HepG2 (cell line): ENCODE measurements around the gene TMEM9. TPM values are rescaled to one million over a fixed set of nuclear protein-coding genes. Genes with fewer than 3 reads are reported as not detected.

Experiments used
- ATAC-seq: fragments of 200-7000 bp; cut with Tn5 transposase; 3 replicates; pipeline ENCODE4 v1.9.1; 2020; ENCODE audit warnings: mild to moderate bottlenecking, moderate library complexity
- BruUV-seq: library from RNA; stranded (reverse); fragments of 400-500 nt; replicated peaks from 2 replicates; lab custom pipeline; 2021; lab: Mats Ljungman, UMichigan
- CTCF ChIA-PET: fragments of 300-600 bp; formaldehyde crosslinking; extraction: SDS; loops from one replicate; lab custom pipeline; 2021; ENCODE audit warnings: low total read pairs, inconsistent platforms, low intra/inter-chr PET ratio; lab: Yijun Ruan, JAX
- POLR2A ChIA-PET: fragments of 350-600 bp; sonication (Branson Sonifier 250); formaldehyde crosslinking; loops from one replicate; lab custom pipeline; 2020; ENCODE audit warnings: antibody characterized with exemption, inconsistent platforms; lab: Yijun Ruan, JAX
- DNase-seq: peaks from one replicate; pipeline ENCODE4 v3.0.0-alpha.2; 2015; ENCODE audit warnings: low spot score
- FAIRE-seq: peaks from 3 replicates; lab custom pipeline; 2011; peaks lifted over from hg19 to GRCh38; lab: Jason Lieb, UNC
- H2AFZ ChIP-seq: one replicate; pipeline ENCODE4 v1.6.1; 2011; ENCODE audit warnings: low read length, inconsistent platforms
- H3K27ac ChIP-seq: fragments of 300-600 bp; 3 replicates; pipeline ENCODE4 v1.8.0; 2011; ENCODE audit warnings: mixed run types, mild to moderate bottlenecking, mixed read lengths, low read length, inconsistent platforms; ENCODE audit not compliant: insufficient read depth; ENCODE audit errors: extremely low read length
- H3K27me3 ChIP-seq, 2 experiments: fragments of 200-600 bp in 1 of 2; 2 replicates in 1 of 2; 3 replicates in 1 of 2; pipeline versions ENCODE4 v1.6.0 to v1.8.0; 2011; ENCODE audit warnings: low read length in 2 of 2, mild to moderate bottlenecking in 2 of 2, moderate library complexity in 2 of 2, inconsistent platforms in 1 of 2; ENCODE audit not compliant: insufficient read depth in 2 of 2, control insufficient read depth in 1 of 2
- H3K36me3 ChIP-seq, 2 experiments: fragments of 200-600 bp in 1 of 2; replicated peaks in 1 of 2; 2 replicates in 1 of 2; 3 replicates in 1 of 2; pipeline versions ENCODE4 v1.5.1 to v1.8.0; 2011; ENCODE audit warnings: low read length in 2 of 2, inconsistent platforms in 1 of 2; ENCODE audit not compliant: insufficient read depth in 2 of 2, control insufficient read depth in 1 of 2
- H3K4me1 ChIP-seq: 2 replicates; pipeline ENCODE4 v1.5.1; 2012; ENCODE audit warnings: low read length, inconsistent platforms; ENCODE audit not compliant: insufficient read depth
- H3K4me2 ChIP-seq: 2 replicates; pipeline ENCODE4 v1.6.0; 2011; ENCODE audit warnings: low read depth, low read length, inconsistent platforms
- H3K4me3 ChIP-seq, 3 experiments: fragments of 200-600 bp in 1 of 3; sonication (generic), shearing (Covaris generic) in 1 of 3; replicated peaks in 1 of 3; 2 replicates each; pipeline ENCODE4 v1.5.1; 2011 to 2016; ENCODE audit warnings: low read length in 3 of 3, inconsistent platforms in 2 of 3, low read depth in 2 of 3, mild to moderate bottlenecking in 2 of 3, control low read depth in 1 of 3, mixed read lengths in 1 of 3; ENCODE audit not compliant: insufficient read depth in 1 of 3
- H3K79me2 ChIP-seq: one replicate; pipeline ENCODE4 v1.6.1; 2011; ENCODE audit warnings: low read length, inconsistent platforms; ENCODE audit not compliant: insufficient read depth
- H3K9ac ChIP-seq: 2 replicates; pipeline ENCODE4 v1.6.0; 2011; ENCODE audit warnings: mild to moderate bottlenecking, low read depth, low read length, inconsistent platforms; ENCODE audit not compliant: insufficient read depth
- H3K9me3 ChIP-seq: 2 replicates; pipeline ENCODE4 v1.5.1; 2012; ENCODE audit warnings: mild to moderate bottlenecking, low read length
- H4K20me1 ChIP-seq: 2 replicates; pipeline ENCODE4 v1.6.0; 2011; ENCODE audit warnings: inconsistent platforms, mild to moderate bottlenecking, low read length, moderate library complexity; ENCODE audit not compliant: insufficient read depth
- HMG20B ChIP-seq: conservative IDR thresholded peaks from 2 replicates; pipeline ENCODE4 v1.6.1; 2016; ENCODE audit warnings: missing genetic modification reagents, missing compliant biosample characterization
- KDM3A ChIP-seq: IDR thresholded peaks from 2 replicates; pipeline ENCODE4 v1.6.1; 2018; ENCODE audit warnings: low read depth, missing compliant biosample characterization
- MZF1 ChIP-seq: sonication (generic); formaldehyde crosslinking; IDR thresholded peaks from 2 replicates; pipeline ENCODE4 v1.8.1; 2023; ENCODE audit warnings: mild to moderate bottlenecking, missing genetic modification reagents, borderline replicate concordance
- NFE2 ChIP-seq: sonication (generic); formaldehyde crosslinking; IDR thresholded peaks from 2 replicates; pipeline ENCODE4 v1.4.0; 2020; ENCODE audit warnings: missing genetic modification reagents
- SIX1 ChIP-seq: sonication (generic); formaldehyde crosslinking; IDR thresholded peaks from 2 replicates; pipeline ENCODE4 v1.4.0; 2020; ENCODE audit warnings: missing genetic modification reagents, borderline replicate concordance
- SRF ChIP-seq: IDR thresholded peaks from 2 replicates; pipeline ENCODE4 v1.6.1; 2011; ENCODE audit warnings: mild to moderate bottlenecking, low read depth, low read length, moderate library complexity
- TBP ChIP-seq: sonication (generic); formaldehyde crosslinking; IDR thresholded peaks from 2 replicates; pipeline ENCODE4 v1.5.0; 2020; ENCODE audit warnings: missing genetic modification reagents
- ZBTB7B ChIP-seq: sonication (generic); formaldehyde crosslinking; IDR thresholded peaks from 2 replicates; pipeline ENCODE4 v1.4.0; 2020; ENCODE audit warnings: missing genetic modification reagents
- ZNF468 ChIP-seq: sonication (generic); formaldehyde crosslinking; IDR thresholded peaks from 2 replicates; pipeline ENCODE4 v1.8.0; 2022; ENCODE audit warnings: mild to moderate bottlenecking, moderate library complexity, missing genetic modification reagents
- WGBS: methylation state at CpG from one replicate; pipeline ENCODE4 v1.1.6; 2017; ENCODE audit warnings: low lambda C conversion rate; 5-methylcytosine and 5-hydroxymethylcytosine counted together
- in situ Hi-C: cut with HindIII; loops from 2 replicates; pipeline ENCODE4 v1.10.0; 2017; ENCODE audit warnings: low pct_unique_long_range_greater_than_20kb; ENCODE audit not compliant: extremely low pct_ligation_motif_present
- intact Hi-C: fragments of 100-400 bp; cut with micrococcal nuclease; formaldehyde crosslinking; loops from one replicate; pipeline ENCODE4 v1.10.0; 2022; ENCODE audit not compliant: unreplicated experiment
- polyA plus RNA-seq, 8 experiments: library from polyadenylated mRNA; depleted of rRNA in 3 of 8; stranded (reverse) in 7 of 8; unstranded in 1 of 8; fragments of >200 nt; fragmentation: Illumina TruSeq in 4 of 8; extraction: Trizol in 4 of 8; gene quantifications; 2 replicates each; pipeline versions ENCODE4 v1.2.1 to v1.2.3, GENCODE V29; 2011 to 2016; ENCODE audit warnings: low read depth in 4 of 8, missing spikeins in 1 of 8, mixed read lengths in 1 of 8; ENCODE audit not compliant: insufficient read depth in 1 of 8
- total RNA-seq, 5 experiments: library from RNA; depleted of rRNA; stranded (reverse); fragments of >200 nt; fragmentation: Illumina TruSeq; extraction: Trizol; gene quantifications; 2 replicates each; pipeline ENCODE4 v1.2.3, GENCODE V29; 2016; ENCODE audit warnings: low read depth in 1 of 5
- TF ChIP-seq, protein P1 (sequence below): sonication (generic); formaldehyde crosslinking; IDR thresholded peaks from 2 replicates; pipeline ENCODE4 v1.4.0; 2020; ENCODE audit warnings: missing genetic modification reagents, mild to moderate bottlenecking, borderline replicate concordance
- TF ChIP-seq, protein P2 (sequence below): sonication (generic); formaldehyde crosslinking; IDR thresholded peaks from 2 replicates; pipeline ENCODE4 v1.4.0; 2020; ENCODE audit warnings: missing genetic modification reagents
- TF ChIP-seq, protein P3 (sequence below): sonication (generic); formaldehyde crosslinking; conservative IDR thresholded peaks from 2 replicates; pipeline ENCODE4 v1.5.0; 2020; ENCODE audit warnings: missing genetic modification reagents

TMEM9 gene
- total and polyA plus RNA-seq, 2 of the 13 experiments (the other 11 are each of a cell fraction or from before 2014, with no cell fraction given), result 60.9 to 102 TPM

DNA sequence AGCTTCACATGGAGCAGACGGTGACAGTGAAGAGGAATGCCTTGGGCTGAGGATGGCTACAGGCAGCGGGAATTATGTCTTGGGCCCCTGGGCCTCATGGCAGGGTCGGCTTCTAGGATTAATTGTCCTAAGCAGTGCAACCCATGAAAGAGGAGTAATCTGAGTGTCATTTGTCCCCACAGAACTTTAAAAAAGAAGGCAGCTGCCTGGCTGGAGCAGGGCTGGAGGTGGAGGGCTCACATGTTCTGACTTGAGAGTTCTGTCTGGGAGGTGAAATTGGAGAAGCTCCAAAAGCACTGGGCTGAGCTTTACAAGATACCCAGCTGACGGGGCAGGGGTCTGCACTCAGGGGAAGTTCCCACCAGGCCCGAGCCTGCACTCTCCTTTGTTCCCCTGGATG, 64.7 kb downstream of the TMEM9 start:
- no peaks in the 10 kb centered on the region for H3K79me2 ChIP-seq
- no peak overlapping the region for H3K27ac ChIP-seq
- POLR2A ChIA-PET, result no interaction called here
- no peak for TF ChIP-seq NFE2
- TF ChIP-seq, protein P1, sequence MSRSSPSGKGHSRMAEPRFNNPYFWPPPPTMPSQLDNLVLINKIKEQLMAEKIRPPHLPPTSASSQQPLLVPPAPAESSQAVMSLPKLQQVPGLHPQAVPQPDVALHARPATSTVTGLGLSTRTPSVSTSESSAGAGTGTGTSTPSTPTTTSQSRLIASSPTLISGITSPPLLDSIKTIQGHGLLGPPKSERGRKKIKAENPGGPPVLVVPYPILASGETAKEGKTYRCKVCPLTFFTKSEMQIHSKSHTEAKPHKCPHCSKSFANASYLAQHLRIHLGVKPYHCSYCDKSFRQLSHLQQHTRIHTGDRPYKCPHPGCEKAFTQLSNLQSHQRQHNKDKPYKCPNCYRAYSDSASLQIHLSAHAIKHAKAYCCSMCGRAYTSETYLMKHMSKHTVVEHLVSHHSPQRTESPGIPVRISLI (CRISPR knock-in tag), result no peak
- TF ChIP-seq ZNF468 (CRISPR knock-in tag), result no peak
- TF ChIP-seq KDM3A, result no peak
- TF ChIP-seq SIX1 (CRISPR knock-in tag), result no peak
- no peak for TF ChIP-seq HMG20B (CRISPR knock-in tag)
- no peak for TF ChIP-seq ZBTB7B (CRISPR knock-in tag)
- TF ChIP-seq, protein P2, sequence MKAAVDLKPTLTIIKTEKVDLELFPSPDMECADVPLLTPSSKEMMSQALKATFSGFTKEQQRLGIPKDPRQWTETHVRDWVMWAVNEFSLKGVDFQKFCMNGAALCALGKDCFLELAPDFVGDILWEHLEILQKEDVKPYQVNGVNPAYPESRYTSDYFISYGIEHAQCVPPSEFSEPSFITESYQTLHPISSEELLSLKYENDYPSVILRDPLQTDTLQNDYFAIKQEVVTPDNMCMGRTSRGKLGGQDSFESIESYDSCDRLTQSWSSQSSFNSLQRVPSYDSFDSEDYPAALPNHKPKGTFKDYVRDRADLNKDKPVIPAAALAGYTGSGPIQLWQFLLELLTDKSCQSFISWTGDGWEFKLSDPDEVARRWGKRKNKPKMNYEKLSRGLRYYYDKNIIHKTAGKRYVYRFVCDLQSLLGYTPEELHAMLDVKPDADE (CRISPR knock-in tag), result no peak
- no peak for TF ChIP-seq SRF
- no peak for TF ChIP-seq TBP
- no peak for TF ChIP-seq MZF1 (CRISPR knock-in tag)
- TF ChIP-seq, protein P3, sequence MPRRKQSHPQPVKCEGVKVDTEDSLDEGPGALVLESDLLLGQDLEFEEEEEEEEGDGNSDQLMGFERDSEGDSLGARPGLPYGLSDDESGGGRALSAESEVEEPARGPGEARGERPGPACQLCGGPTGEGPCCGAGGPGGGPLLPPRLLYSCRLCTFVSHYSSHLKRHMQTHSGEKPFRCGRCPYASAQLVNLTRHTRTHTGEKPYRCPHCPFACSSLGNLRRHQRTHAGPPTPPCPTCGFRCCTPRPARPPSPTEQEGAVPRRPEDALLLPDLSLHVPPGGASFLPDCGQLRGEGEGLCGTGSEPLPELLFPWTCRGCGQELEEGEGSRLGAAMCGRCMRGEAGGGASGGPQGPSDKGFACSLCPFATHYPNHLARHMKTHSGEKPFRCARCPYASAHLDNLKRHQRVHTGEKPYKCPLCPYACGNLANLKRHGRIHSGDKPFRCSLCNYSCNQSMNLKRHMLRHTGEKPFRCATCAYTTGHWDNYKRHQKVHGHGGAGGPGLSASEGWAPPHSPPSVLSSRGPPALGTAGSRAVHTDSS (CRISPR knock-in tag), result no peak
- TF ChIP-seq, all 625 proteins: peak for 0
- no peak for FAIRE-seq
- 3% methylated on average over 4 of the region's 5 CpGs for WGBS
- in situ Hi-C loops (no loop called here), intact Hi-C loops (no loop called here)
- Histone ChIP-seq H3K4me3 (no peak overlapping the region), H4K20me1 (no peaks in the 10 kb centered on the region), H3K9ac (no peak overlapping the region), H2AFZ (no peak overlapping the region), H3K27me3 (peaks cover 4 to 35% of the 10 kb centered on the region in 2 experiments), H3K9me3 (no peaks in the 10 kb centered on the region), H3K4me1 (no peaks in the 10 kb centered on the region), H3K36me3 (no peaks in the 10 kb centered on the region), H3K4me2 (no peak overlapping the region)
- no TSS peak for BruUV-seq
- no peak for DNase-seq
- CTCF ChIA-PET, result no interaction called here
- ATAC-seq, result no peak
